ENCODE results near the gene ZNF230. TPM values are rescaled to one million over a fixed set of nuclear protein-coding genes. Genes with fewer than 3 reads are reported as not detected.

The ZNF230 gene
- total RNA-seq, 1 donor from 2014 or later = 1.7 TPM

DNA sequence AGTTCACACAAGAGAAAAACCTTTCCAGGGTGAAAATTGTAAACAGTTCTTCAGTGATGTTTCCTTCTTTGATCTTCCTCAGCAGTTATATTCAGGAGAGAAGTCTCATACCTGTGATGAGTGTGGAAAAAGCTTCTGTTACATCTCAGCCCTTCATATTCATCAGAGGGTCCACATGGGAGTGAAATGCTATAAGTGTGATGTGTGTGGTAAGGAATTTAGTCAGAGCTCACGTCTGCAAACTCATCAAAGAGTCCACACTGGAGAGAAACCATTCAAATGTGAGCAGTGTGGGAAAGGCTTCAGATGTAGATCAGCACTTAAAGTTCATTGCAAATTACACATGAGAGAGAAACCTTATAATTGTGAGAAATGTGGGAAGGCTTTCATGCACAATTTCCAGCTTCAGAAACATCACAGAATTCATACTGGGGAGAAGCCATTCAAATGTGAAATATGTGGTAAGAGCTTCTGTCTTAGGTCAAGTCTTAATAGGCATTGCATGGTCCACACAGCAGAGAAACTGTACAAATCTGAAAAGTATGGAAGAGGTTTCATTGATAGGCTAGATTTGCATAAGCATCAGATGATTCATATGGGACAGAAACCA is 29.3 kb downstream of the ZNF230 start:
- DNase-seq (ENCODE audit: low spot score) (no peak), ATAC-seq (no peak)

DNA sequence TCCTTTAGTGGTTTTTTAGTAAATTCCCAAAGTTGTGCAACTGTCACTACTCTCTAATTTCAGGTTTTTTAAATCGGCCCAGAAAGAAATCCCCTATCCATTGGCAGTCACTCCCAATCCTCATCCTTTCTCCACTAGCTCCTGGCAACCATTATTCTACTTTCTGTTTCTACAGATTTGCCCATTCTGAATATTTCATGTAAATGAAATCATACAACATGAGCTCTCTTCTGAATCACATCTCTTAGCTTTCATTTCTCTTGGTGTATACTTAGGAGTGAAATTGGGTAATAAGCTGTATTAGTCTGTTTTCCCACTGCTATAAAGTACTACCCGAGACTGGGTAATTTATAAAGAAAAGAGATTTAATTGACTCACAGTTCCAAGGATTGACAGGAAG is 39.4 kb downstream of the ZNF230 start:
- no peak for ATAC-seq

DNA sequence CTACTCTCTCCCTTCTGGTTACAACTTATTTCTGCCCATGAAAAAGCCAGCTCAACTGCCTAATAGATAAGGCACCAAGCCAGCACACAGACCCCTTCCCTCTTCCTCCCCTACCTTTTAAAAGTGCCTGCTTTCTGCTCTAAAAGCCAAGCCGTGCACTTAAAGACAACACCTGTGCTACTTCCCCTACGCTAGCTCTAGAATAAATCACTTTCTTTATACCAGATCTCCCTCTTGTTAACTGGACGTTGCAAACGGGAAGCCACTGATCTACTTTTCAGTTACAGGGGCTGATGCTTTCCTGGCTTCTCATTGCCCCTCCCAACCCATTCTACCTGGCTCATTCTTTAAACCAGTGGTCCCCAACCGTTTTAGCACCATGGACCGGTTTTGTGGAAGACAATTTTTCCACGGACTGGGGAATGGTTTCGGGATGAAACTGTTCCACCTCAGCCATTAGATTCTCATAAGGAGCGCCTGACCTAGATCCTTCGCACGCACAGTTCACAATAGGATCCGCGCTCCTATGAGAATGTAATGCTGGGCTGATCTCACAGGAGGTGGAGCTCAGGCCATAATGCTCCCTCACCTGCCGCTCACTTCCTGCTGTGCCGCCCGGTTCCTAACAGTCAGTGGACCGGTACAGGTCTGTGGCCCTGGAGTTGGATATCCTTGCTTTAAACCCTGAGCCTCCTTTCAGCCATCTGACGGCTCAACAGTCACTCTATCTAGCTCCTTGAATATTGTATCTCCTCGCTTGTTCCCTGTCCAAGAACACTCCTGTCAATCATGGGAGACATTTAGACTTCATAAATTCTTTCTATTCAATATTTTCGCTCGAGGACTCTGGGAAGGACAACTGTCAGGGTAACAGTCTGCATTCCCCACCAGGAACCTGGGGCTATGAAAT is 48.2 kb downstream of the ZNF230 start:
- DNase-seq (ENCODE audit: low spot score) (no peak), ATAC-seq (no peak)

More for the DNA sequence above, 39.4 kb downstream of the ZNF230 start:
- no peak for DNase-seq (ENCODE audit: low spot score)

DNA sequence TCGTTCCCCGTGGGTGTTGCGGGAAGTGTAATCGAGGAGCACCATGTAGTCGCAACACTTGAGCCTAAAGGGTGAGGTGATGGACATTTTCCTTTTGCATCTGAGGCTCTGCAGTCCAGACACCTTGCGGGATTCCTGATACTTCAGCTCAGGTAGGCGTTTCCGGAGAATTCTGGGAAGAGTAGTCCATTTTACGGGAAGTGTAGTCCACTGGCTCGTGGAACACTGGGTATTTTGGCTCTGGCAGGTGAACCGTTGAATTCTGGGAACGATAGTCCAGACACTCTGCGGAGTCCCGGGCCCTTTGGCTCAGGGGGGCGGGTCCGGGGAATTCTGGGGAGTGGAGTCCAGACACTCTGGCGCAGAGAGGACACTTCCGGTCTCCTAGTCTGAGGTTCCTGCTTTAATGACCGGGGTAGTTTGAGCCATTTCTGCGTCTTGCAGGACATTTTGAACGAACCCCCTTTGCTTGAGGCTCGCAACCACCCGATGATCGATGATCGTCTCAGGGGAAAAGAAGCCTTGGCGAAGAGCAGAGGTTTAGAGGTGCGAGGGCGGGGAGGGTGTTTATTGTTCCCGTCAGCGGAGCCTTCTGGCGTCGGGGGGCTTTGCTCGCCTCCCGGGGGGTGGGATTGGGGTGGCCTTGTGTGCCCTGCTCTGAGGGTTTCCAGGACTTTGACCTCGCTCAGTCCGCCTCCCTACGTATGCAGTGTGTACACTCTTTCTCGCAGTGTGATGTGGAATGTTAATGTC is 49.1 kb downstream of the ZNF230 start, which contains the start of gene ZNF223:
TSS of gene ZNF223 (plus strand) at position 387 of the 753 bp plus-strand sequence. CDS start 3,141 bp downstream, outside the sequence.
- DNase-seq (ENCODE audit: low spot score) = peak; percentile 97
- ATAC-seq = peak; percentile 100

DNA sequence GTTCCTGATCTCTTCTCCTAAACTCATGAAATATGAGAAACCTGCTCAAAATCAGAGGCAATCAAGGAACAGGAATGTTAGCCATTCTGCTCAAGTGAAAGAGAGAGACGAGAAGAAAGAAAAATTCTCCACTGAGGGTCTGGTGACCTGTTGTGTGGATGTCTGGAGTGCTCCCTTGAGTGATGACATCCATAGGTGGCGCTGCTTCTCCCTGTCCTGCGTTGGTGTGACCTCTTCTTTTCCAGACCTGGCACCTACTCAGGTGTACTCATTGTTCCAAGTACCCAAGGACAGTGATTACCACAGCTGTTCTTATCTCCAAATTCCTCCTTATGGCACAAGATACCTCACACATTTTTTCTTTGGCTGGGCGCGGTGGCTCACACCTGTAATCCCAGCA is 53.1 kb downstream of the ZNF230 start:
- ATAC-seq (no peak), DNase-seq (ENCODE audit: low spot score) (no peak)

DNA sequence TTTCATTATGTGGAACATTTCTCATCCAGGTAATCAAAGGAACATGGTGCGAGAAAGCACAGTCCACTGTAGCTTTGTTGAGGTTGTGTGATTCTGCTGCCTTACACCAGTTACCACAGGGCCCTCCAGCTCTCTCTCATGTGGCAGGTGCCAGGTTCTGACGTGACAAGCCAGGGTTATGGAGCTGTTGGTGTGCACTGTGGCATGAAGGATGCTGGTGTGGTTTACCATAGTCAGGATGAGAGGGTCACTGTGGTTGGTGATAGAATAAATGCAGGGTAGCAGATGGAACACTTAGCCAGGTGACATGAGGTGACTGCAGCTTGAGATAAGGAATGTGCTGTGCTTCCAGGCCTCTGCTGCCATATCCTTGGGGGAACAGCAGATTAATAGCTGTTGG is 56.5 kb downstream of the ZNF230 start:
- ATAC-seq (no peak), DNase-seq (ENCODE audit: low spot score) (no peak)

DNA sequence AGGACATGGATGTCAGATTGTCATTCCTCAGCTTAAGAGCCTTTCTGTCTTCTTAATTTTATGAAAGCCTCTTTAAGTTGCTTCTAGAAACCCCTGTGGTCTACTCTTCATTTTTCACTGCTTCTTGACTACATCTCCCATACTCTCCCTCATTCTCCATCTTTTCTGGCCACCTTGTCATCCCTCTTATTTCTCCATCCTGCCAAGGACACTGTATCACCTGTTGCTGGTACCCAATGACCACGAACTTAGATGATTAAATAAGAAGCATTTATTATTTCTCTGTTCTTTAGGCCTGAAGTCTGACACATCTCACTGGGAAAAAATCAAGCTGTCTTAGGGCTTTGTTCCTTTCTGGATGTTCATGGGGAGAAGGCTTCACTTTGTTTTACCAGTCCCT is 58.3 kb downstream of the ZNF230 start:
- no peak for DNase-seq (ENCODE audit: low spot score)

More for the DNA sequence above, 58.3 kb downstream of the ZNF230 start:
- no peak for ATAC-seq

Other genes with a start within 250 kb of the ZNF230 start
- 13.2 TPM for gene SMG9, start 248.0 kb upstream of the ZNF230 start, total RNA-seq
- gene KCNN4, start 222.0 kb upstream of the ZNF230 start, total RNA-seq = 0.43 TPM
- not detected for gene LYPD5, start 200.5 kb upstream of the ZNF230 start, total RNA-seq
- gene ZNF283, start 175.6 kb upstream of the ZNF230 start, total RNA-seq = 2.6 TPM
- gene ZNF404, start 119.0 kb upstream of the ZNF230 start, total RNA-seq = 0.40 TPM
- 3.3 TPM for gene ZNF45, start 67.7 kb upstream of the ZNF230 start, total RNA-seq
- gene ZNF221, start 51.7 kb upstream of the ZNF230 start, total RNA-seq = 2.9 TPM
- gene ZNF155, start 18.8 kb upstream of the ZNF230 start, total RNA-seq = 2.7 TPM
- 0.96 TPM for gene ZNF222, start 22.4 kb downstream of the ZNF230 start, total RNA-seq
- 1.2 TPM for gene ZNF223, start 49.1 kb downstream of the ZNF230 start, total RNA-seq
- gene ZNF284, start 69.2 kb downstream of the ZNF230 start, total RNA-seq = 0.68 TPM
- 9.7 TPM for gene ZNF224, start 91.4 kb downstream of the ZNF230 start, total RNA-seq
- 1.8 TPM for gene ZNF225, start 110.4 kb downstream of the ZNF230 start, total RNA-seq
- gene ZNF234, start 138.6 kb downstream of the ZNF230 start, total RNA-seq = 3.6 TPM
- gene ZNF226, start 162.1 kb downstream of the ZNF230 start, total RNA-seq = 8.3 TPM
- gene ZNF227, start 209.6 kb downstream of the ZNF230 start, total RNA-seq = 6.0 TPM

All from left lobe of liver (tissue), 2 donors.